Measurements from ENCODE around the gene SUN3.
A peak's percentile ranks its signal among the peaks of the same experiment; 100 is the strongest.

SUN3 gene

GRCh38 chr7:48063985-48064384, 35.1 kb upstream of the SUN3 start:
- no peak overlapping the region for H3K4me3 ChIP-seq (ENCODE audit: low read depth in 1 of 2, low read length in 1 of 2)
- no peak overlapping the region for H3K27ac ChIP-seq
- TF ChIP-seq CTCF (IDR thresholded peaks at IDR 0.05): no peak
- peaks cover 4% of the 10 kb centered on the region in 2 experiments for H3K4me1 ChIP-seq (ENCODE audit: control insufficient read depth in 1 of 2, insufficient read depth in 1 of 2, low read depth in 1 of 2, low read length in 1 of 2)
- no peaks in the 10 kb centered on the region for H3K36me3 ChIP-seq
- H3K27me3 ChIP-seq: no peaks in the 10 kb centered on the region
- no peaks in the 10 kb centered on the region for H3K9me3 ChIP-seq

GRCh38 chr7:48059706-48060105, 30.8 kb upstream of the SUN3 start:
- TF ChIP-seq CTCF (IDR thresholded peaks at IDR 0.05): no peak
- no peaks in the 10 kb centered on the region for H3K27me3 ChIP-seq
- H3K4me3 ChIP-seq (ENCODE audit: low read depth in 1 of 2, low read length in 1 of 2): no peak overlapping the region
- peaks cover 8 to 9% of the 10 kb centered on the region in 2 experiments for H3K4me1 ChIP-seq (ENCODE audit: control insufficient read depth in 1 of 2, insufficient read depth in 1 of 2, low read depth in 1 of 2, low read length in 1 of 2)
- no peak overlapping the region for H3K27ac ChIP-seq
- H3K36me3 ChIP-seq: no peaks in the 10 kb centered on the region
- H3K9me3 ChIP-seq: no peaks in the 10 kb centered on the region

DNA sequence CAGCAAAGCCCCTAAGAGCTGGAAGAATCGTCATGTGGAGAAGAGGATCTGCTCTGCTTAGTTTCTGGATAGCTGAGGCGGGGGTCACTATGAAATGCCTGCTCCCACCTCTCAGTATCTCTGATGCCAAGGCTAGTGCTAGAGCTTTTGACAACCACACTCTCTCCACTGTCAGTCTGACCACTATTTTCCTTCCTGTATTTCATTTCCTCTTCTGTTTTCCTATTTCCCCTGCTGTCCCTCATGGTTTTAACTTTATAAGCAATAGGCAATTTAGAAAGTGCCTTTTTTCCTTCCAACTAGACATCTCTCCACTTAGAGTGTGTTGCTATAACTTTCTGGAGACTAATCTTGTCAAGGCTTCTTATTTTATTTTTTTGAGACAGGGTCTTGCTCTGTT, 30.1 kb upstream of the SUN3 start:
- no peak for TF ChIP-seq CTCF (IDR thresholded peaks at IDR 0.05)
- Histone ChIP-seq H3K36me3 (no peaks in the 10 kb centered on the region), H3K4me1 (ENCODE audit: control insufficient read depth in 1 of 2, insufficient read depth in 1 of 2, low read depth in 1 of 2, low read length in 1 of 2) (peaks cover 8 to 9% of the 10 kb centered on the region in 2 experiments), H3K9me3 (no peaks in the 10 kb centered on the region), H3K27ac (peak overlapping the region; percentile 7), H3K4me3 (ENCODE audit: low read depth in 1 of 2, low read length in 1 of 2) (no peak overlapping the region), H3K27me3 (no peaks in the 10 kb centered on the region)

- Histone ChIP-seq H3K9me3 (no peaks in the 10 kb centered on the region), H3K27me3 (no peaks in the 10 kb centered on the region), H3K36me3 (no peaks in the 10 kb centered on the region), H3K4me3 (ENCODE audit: low read depth in 1 of 2, low read length in 1 of 2) (no peak overlapping the region), H3K4me1 (ENCODE audit: control insufficient read depth in 1 of 2, insufficient read depth in 1 of 2, low read depth in 1 of 2, low read length in 1 of 2) (peaks cover 2% of the 10 kb centered on the region in 2 experiments), H3K27ac (no peak overlapping the region)
- no peak for TF ChIP-seq CTCF (IDR thresholded peaks at IDR 0.05)
These were observed 24.8 kb upstream of the SUN3 start for GRCh38 chr7:48053736-48054135.

- no peak for TF ChIP-seq CTCF (IDR thresholded peaks at IDR 0.05)
- Histone ChIP-seq H3K27me3 (no peaks in the 10 kb centered on the region), H3K27ac (no peak overlapping the region), H3K4me3 (ENCODE audit: low read depth in 1 of 2, low read length in 1 of 2) (no peak overlapping the region), H3K9me3 (no peaks in the 10 kb centered on the region), H3K36me3 (no peaks in the 10 kb centered on the region), H3K4me1 (ENCODE audit: control insufficient read depth in 1 of 2, insufficient read depth in 1 of 2, low read depth in 1 of 2, low read length in 1 of 2) (no peaks in the 10 kb centered on the region)
These were observed 23.8 kb upstream of the SUN3 start for GRCh38 chr7:48052748-48053147.

DNA sequence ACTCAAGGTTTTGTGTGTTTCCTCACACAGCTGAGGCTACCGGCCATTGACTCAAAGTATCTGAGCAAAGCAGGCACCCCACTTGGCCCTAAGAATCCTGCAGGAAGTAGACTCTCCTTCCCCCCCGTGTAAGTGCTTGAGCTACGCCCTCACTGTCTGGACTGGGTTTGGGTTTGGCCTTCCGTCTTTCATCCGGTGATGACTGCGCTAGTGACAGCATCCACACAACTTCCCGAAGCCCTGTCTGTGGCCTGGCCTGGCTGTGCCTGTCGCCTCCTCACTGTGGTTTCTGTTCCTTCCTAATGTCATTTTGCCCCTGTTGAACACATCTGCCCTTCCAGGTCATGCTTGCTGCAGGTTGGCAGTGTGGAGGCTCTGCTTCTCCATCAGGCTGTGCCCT, 20.9 kb upstream of the SUN3 start:
- Histone ChIP-seq H3K9me3 (no peaks in the 10 kb centered on the region), H3K4me1 (ENCODE audit: control insufficient read depth in 1 of 2, insufficient read depth in 1 of 2, low read depth in 1 of 2, low read length in 1 of 2) (no peaks in the 10 kb centered on the region), H3K36me3 (no peaks in the 10 kb centered on the region), H3K27me3 (peaks cover 12% of the 10 kb centered on the region), H3K27ac (no peak overlapping the region), H3K4me3 (ENCODE audit: low read depth in 1 of 2, low read length in 1 of 2) (no peak overlapping the region)
- TF ChIP-seq CTCF (IDR thresholded peaks at IDR 0.05): no peak

All from neutrophil (primary cell).